TTC549 (cell line): ENCODE measurements around the gene ARMS2.

Experiments
- FAIRE-seq: peaks from 2 replicates; lab custom pipeline; 2012; peaks lifted over from hg19 to GRCh38; lab: Jason Lieb, UNC

The ARMS2 gene

GRCh38 chr10:122494833-122495232 lies 40.4 kb downstream of the ARMS2 start:
- no peak for FAIRE-seq

GRCh38 chr10:122495406-122496340 lies 41.2 kb downstream of the ARMS2 start:
- FAIRE-seq = no peak

- FAIRE-seq = no peak
Observed at GRCh38 chr10:122497241-122497640, 42.8 kb downstream of the ARMS2 start.

GRCh38 chr10:122498521-122498920 lies 44.1 kb downstream of the ARMS2 start:
- no peak for FAIRE-seq

GRCh38 chr10:122499012-122499411 lies 44.6 kb downstream of the ARMS2 start:
- FAIRE-seq = no peak

GRCh38 chr10:122499491-122499941 lies 45.1 kb downstream of the ARMS2 start:
- FAIRE-seq = no peak

GRCh38 chr10:122500194-122500593 lies 45.7 kb downstream of the ARMS2 start:
- FAIRE-seq = no peak

- no peak for FAIRE-seq
Observed at GRCh38 chr10:122500726-122501125, 46.3 kb downstream of the ARMS2 start.

GRCh38 chr10:122503012-122503411 lies 48.6 kb downstream of the ARMS2 start:
- FAIRE-seq = no peak

- FAIRE-seq = no peak
Observed at GRCh38 chr10:122503886-122504609, 49.6 kb downstream of the ARMS2 start.

GRCh38 chr10:122504610-122504950 lies 50.1 kb downstream of the ARMS2 start:
- no peak for FAIRE-seq

- no peak for FAIRE-seq
Observed at GRCh38 chr10:122505011-122505410, 50.6 kb downstream of the ARMS2 start.

GRCh38 chr10:122505885-122506645 lies 51.6 kb downstream of the ARMS2 start:
- FAIRE-seq = no peak
